GM12878 (cell line): ENCODE results near the gene TRABD. TPM values are rescaled to one million over a fixed set of nuclear protein-coding genes. Genes with fewer than 3 reads are reported as not detected.

ENCODE experiments used
- ATAC-seq: fragments of 200-7000 bp; cut with Tn5 transposase; 3 replicates; pipeline ENCODE4 v1.9.1; 2020; ENCODE audit warnings: mild to moderate bottlenecking, moderate library complexity
- BruUV-seq: library from RNA; stranded (reverse); fragments of 400-500 nt; replicated peaks from 2 replicates; lab custom pipeline; 2021; lab: Mats Ljungman, UMichigan
- CTCF ChIA-PET: fragments of 300-600 bp; sonication (Branson Sonifier 250); formaldehyde crosslinking; extraction: SDS; loops from one replicate; lab custom pipeline; 2021; ENCODE audit warnings: inconsistent platforms; lab: Yijun Ruan, JAX
- POLR2A ChIA-PET: fragments of 350-600 bp; formaldehyde crosslinking; extraction: SDS; loops from one replicate; lab custom pipeline; 2021; ENCODE audit warnings: inconsistent platforms; lab: Charles Lee
- RAD21 ChIA-PET: fragments of 300-600 bp; sonication (Branson Sonifier 250); formaldehyde crosslinking; loops from one replicate; lab custom pipeline; 2023; ENCODE audit warnings: antibody characterized with exemption; ENCODE audit not compliant: unreplicated experiment; lab: Charles Lee
- SMC1A ChIA-PET: fragments of 300-600 bp; sonication (Branson Sonifier 250); formaldehyde crosslinking; loops from one replicate; lab custom pipeline; 2023; ENCODE audit not compliant: unreplicated experiment, uncharacterized antibody; lab: Charles Lee
- DNase-seq: peaks from one replicate; pipeline ENCODE4 v3.0.0-alpha.2; 2011; ENCODE audit warnings: low read depth, low spot score
- FAIRE-seq: peaks from 3 replicates; lab custom pipeline; 2011; peaks lifted over from hg19 to GRCh38; lab: Jason Lieb, UNC
- H2AFZ ChIP-seq: 2 replicates; pipeline ENCODE4 v1.6.0; 2011; ENCODE audit warnings: low read depth, low read length, control low read depth; ENCODE audit not compliant: control insufficient read depth
- H3K27ac ChIP-seq: 2 replicates; pipeline ENCODE4 v1.5.1; 2011; ENCODE audit warnings: control low read depth; ENCODE audit not compliant: control insufficient read depth, insufficient read depth
- H3K27me3 ChIP-seq, 2 experiments: replicated peaks in 1 of 2; 2 replicates each; pipeline versions ENCODE4 v1.6.0 to v1.6.1; 2011; ENCODE audit warnings: low read length in 1 of 2; ENCODE audit not compliant: control insufficient read depth in 2 of 2, insufficient read depth in 2 of 2
- H3K36me3 ChIP-seq, 2 experiments: 2 replicates each; pipeline ENCODE4 v1.5.1; 2011; ENCODE audit warnings: low read length in 1 of 2; ENCODE audit not compliant: control insufficient read depth in 2 of 2, insufficient read depth in 2 of 2
- H3K4me1 ChIP-seq: 2 replicates; pipeline ENCODE4 v1.6.1; 2011; ENCODE audit warnings: mild to moderate bottlenecking, low read length, moderate library complexity, mixed read lengths; ENCODE audit not compliant: control insufficient read depth, insufficient read depth
- H3K4me2 ChIP-seq: 2 replicates; pipeline ENCODE4 v1.6.0; 2011; ENCODE audit warnings: control low read depth; ENCODE audit not compliant: control insufficient read depth, insufficient read depth
- H3K4me3 ChIP-seq: fragments of 200-600 bp; sonication (generic); 2 replicates; pipeline ENCODE4 v1.5.1; 2016
- H3K79me2 ChIP-seq: 2 replicates; pipeline ENCODE4 v1.6.0; 2011; ENCODE audit warnings: low read length; ENCODE audit not compliant: control insufficient read depth, insufficient read depth
- H3K9ac ChIP-seq: 2 replicates; pipeline ENCODE4 v1.8.0; 2011; ENCODE audit warnings: low read length, control low read depth, mixed read lengths; ENCODE audit not compliant: control insufficient read depth, insufficient read depth
- H3K9me3 ChIP-seq: replicated peaks from 3 replicates; pipeline ENCODE4 v1.5.1; 2011; ENCODE audit warnings: mild to moderate bottlenecking, low read length; ENCODE audit not compliant: control insufficient read depth, insufficient read depth
- H4K20me1 ChIP-seq: 2 replicates; pipeline ENCODE4 v1.6.0; 2011; ENCODE audit not compliant: control insufficient read depth, insufficient read depth
- NR2F1 ChIP-seq: fragments of 450-650 bp; conservative IDR thresholded peaks from 2 replicates; pipeline ENCODE4 v1.6.1; 2017; ENCODE audit warnings: mild to moderate bottlenecking
- SMARCA5 ChIP-seq: fragments of 450-650 bp; IDR thresholded peaks from 2 replicates; pipeline ENCODE4 v1.6.1; 2017; ENCODE audit warnings: mild to moderate bottlenecking
- WGBS: methylation state at CpG from one replicate; pipeline ENCODE4 v1.1.6; 2016; ENCODE audit warnings: low lambda C conversion rate; ENCODE audit not compliant: insufficient replicate concordance, insufficient coverage; ENCODE audit errors: missing lambda C conversion rate; 5-methylcytosine and 5-hydroxymethylcytosine counted together
- in situ Hi-C: fragments of 300-500 bp; cut with MboI; formaldehyde crosslinking; loops from 9 replicates; pipeline ENCODE4 v1.14.3; 2018; ENCODE audit warnings: mixed read lengths
- intact Hi-C: fragments of 100-400 bp; cut with micrococcal nuclease; formaldehyde crosslinking; loops from one replicate; pipeline ENCODE4 v1.14.2; 2022; ENCODE audit not compliant: unreplicated experiment
- polyA plus RNA-seq, 11 experiments: library from polyadenylated mRNA; depleted of rRNA in 4 of 11; unstranded in 6 of 11; stranded (reverse) in 5 of 11; fragments of >200 nt; fragmentation: Nextera tagmentation in 4 of 11; fragmentation: Illumina TruSeq in 1 of 11; extraction: Ambion mirVana in 4 of 11; extraction: Trizol in 1 of 11; gene quantifications; 1 replicate in 1 of 11; 2 replicates in 10 of 11; pipeline versions ENCODE4 v1.2.1 to v1.2.3, GENCODE V29; 2011 to 2016; ENCODE audit warnings: inconsistent platforms in 2 of 11, missing spikeins in 2 of 11, low read depth in 1 of 11
- total RNA-seq, 4 experiments: library from RNA; depleted of rRNA in 3 of 4; stranded (reverse); fragments of >200 nt in 3 of 4; fragmentation: Illumina TruSeq in 1 of 4; extraction: Trizol in 1 of 4; gene quantifications; 2 replicates each; pipeline versions ENCODE4 v1.2.1 to v1.2.3, GENCODE V29; 2013 to 2021
- TF ChIP-seq, protein P1 (sequence below): fragments of 450-650 bp; formaldehyde crosslinking; IDR thresholded peaks from 2 replicates; pipeline ENCODE4 v1.4.0; 2022; ENCODE audit warnings: mild to moderate bottlenecking, moderate library complexity

The TRABD gene
- total and polyA plus RNA-seq, 10 of the 15 experiments (the other 5 are each of a cell fraction or from before 2014, with no cell fraction given): 0.43 to 116 (median 58.1) TPM

DNA sequence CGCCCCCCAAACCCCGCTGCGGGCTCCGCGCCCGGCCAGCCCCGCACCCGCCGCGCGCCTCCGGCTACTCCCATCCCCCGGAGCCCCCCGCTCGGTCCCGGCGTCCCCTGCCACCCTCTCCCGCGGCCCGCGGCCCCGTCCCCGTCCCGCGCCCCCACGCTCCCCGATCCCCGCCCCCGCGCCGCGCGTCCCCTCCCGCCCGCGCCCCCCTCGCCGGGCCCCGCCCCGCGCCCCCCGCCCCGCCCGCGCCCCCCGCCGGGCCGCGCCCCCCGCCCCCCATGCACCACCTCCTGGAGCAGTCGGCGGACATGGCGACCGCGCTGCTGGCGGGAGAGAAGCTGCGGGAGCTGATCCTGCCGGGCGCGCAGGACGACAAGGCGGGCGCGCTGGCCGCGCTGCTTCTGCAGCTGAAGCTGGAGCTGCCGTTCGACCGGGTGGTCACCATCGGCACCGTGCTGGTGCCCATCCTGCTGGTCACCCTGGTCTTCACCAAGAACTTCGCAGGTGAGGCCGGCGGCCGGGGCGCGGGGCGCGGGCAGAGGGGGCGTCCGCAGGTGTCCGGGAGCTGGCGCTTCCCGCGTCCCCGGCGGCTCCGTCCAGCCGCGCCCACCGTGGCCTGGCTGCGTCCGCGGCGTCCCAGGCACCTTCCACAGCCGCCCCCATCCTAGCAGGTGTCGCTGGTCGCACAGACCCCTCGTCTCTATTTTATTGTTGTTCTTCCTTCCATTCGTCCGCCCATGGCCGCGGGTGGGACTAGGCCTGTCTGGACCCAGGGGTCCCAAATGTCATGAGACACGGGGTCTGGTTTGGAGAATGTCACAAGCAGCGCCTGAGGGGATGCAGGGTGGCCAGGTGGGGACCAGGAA is 15.0 kb upstream of the TRABD start, which contains the start of gene PANX2:
TSS of gene PANX2 (plus strand) at position 279 of the 866 bp plus-strand sequence. CDS start at position 279, 0 bp downstream.
- no peak within 1 kb of the TSS for H3K9ac ChIP-seq
- no peaks in the 10 kb centered on the region for H3K79me2 ChIP-seq
- H3K9me3 ChIP-seq: no peaks in the 10 kb centered on the region
- ChIA-PET RAD21 (no interaction called here), POLR2A (interaction anchor here (0.8 kb wide), 1 partner anchor 22 kb away, joined by 3 read pairs; no protein-coding TSS in a partner anchor), SMC1A (no interaction called here), CTCF (no interaction called here)
- no peaks in the 10 kb centered on the region for H4K20me1 ChIP-seq
- peaks cover 6% of the 10 kb centered on the region for H3K4me1 ChIP-seq
- H3K36me3 ChIP-seq: no peaks in the 10 kb centered on the region
- H2AFZ ChIP-seq: no peak within 1 kb of the TSS
- H3K27ac ChIP-seq: no peak within 1 kb of the TSS
- H3K27me3 ChIP-seq: peaks cover 2 to 5% of the 10 kb centered on the region in 2 experiments; a peak in 3 of 4 replicates
- in situ Hi-C loops (no loop called here), intact Hi-C loops (no loop called here)
- no peak within 1 kb of the TSS for H3K4me2 ChIP-seq
- DNase-seq (no peak), FAIRE-seq (no peak), ATAC-seq (no peak)
- no peak within 1 kb of the TSS; the same call in 1 of the 2 replicates for H3K4me3 ChIP-seq
- TF ChIP-seq SMARCA5 (no peak), NR2F1 (no peak)
- TF ChIP-seq, protein P1, sequence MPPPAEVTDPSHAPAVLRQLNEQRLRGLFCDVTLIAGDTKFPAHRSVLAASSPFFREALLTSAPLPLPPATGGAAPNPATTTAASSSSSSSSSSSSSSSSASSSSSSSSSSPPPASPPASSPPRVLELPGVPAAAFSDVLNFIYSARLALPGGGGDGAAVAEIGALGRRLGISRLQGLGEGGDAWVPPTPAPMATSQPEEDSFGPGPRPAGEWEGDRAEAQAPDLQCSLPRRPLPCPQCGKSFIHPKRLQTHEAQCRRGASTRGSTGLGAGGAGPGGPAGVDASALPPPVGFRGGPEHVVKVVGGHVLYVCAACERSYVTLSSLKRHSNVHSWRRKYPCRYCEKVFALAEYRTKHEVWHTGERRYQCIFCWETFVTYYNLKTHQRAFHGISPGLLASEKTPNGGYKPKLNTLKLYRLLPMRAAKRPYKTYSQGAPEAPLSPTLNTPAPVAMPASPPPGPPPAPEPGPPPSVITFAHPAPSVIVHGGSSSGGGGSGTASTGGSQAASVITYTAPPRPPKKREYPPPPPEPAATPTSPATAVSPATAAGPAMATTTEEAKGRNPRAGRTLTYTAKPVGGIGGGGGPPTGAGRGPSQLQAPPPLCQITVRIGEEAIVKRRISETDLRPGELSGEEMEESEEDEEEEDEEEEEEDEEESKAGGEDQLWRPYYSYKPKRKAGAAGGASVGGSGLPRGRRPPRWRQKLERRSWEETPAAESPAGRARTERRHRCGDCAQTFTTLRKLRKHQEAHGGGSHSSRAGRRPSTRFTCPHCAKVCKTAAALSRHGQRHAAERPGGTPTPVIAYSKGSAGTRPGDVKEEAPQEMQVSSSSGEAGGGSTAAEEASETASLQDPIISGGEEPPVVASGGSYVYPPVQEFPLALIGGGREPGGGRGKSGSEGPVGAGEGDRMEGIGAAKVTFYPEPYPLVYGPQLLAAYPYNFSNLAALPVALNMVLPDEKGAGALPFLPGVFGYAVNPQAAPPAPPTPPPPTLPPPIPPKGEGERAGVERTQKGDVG (CRISPR knock-in tag): no peak
- no TSS peak for BruUV-seq
- 44% methylated on average over 41 of the region's 105 CpGs for WGBS
